HepG2 (cell line): ENCODE data around the gene MAPK11. TPM values are rescaled to one million over a fixed set of nuclear protein-coding genes. Genes with fewer than 3 reads are reported as not detected.

ENCODE experiments used
- ADNP ChIP-seq: sonication (generic); formaldehyde crosslinking; IDR thresholded peaks from 2 replicates; pipeline ENCODE4 v1.4.0; 2020; ENCODE audit warnings: missing genetic modification reagents
- KAT7 ChIP-seq: IDR thresholded peaks from 2 replicates; pipeline ENCODE4 v1.6.1; 2018; ENCODE audit warnings: borderline replicate concordance, missing compliant biosample characterization
- MBD4 ChIP-seq: IDR thresholded peaks from 2 replicates; pipeline ENCODE4 v1.6.1; 2012; ENCODE audit warnings: low read length, inconsistent platforms, borderline replicate concordance
- MIER2 ChIP-seq: IDR thresholded peaks from 2 replicates; pipeline ENCODE4 v1.6.1; 2016; ENCODE audit warnings: missing biosample characterization, missing genetic modification reagents
- NR2F1 ChIP-seq, 2 experiments: fragments of 450-650 bp in 1 of 2; formaldehyde crosslinking in 1 of 2; IDR thresholded peaks; 2 replicates each; pipeline versions ENCODE4 v1.5.0 to v1.6.1; 2016 to 2020; ENCODE audit warnings: mild to moderate bottlenecking in 1 of 2, missing compliant biosample characterization in 1 of 2, missing genetic modification reagents in 1 of 2, moderate library complexity in 1 of 2
- NRL ChIP-seq: sonication (generic); formaldehyde crosslinking; IDR thresholded peaks from 2 replicates; pipeline ENCODE4 v1.5.0; 2020; ENCODE audit warnings: missing genetic modification reagents, mild to moderate bottlenecking, moderate library complexity, borderline replicate concordance
- ONECUT2 ChIP-seq: sonication (generic); formaldehyde crosslinking; IDR thresholded peaks from 2 replicates; pipeline ENCODE4 v1.4.0; 2020; ENCODE audit warnings: missing genetic modification reagents
- PHF21A ChIP-seq: sonication (generic); formaldehyde crosslinking; IDR thresholded peaks from 2 replicates; pipeline ENCODE4 v1.5.0; 2020; ENCODE audit warnings: mild to moderate bottlenecking, missing genetic modification reagents
- SATB2 ChIP-seq: sonication (generic); formaldehyde crosslinking; IDR thresholded peaks from 2 replicates; pipeline ENCODE4 v1.5.0; 2020; ENCODE audit warnings: missing genetic modification reagents
- SETDB1 ChIP-seq: sonication (generic); formaldehyde crosslinking; IDR thresholded peaks from 2 replicates; pipeline ENCODE4 v1.5.1; 2020; ENCODE audit warnings: missing genetic modification reagents, mild to moderate bottlenecking, borderline replicate concordance
- ZNF644 ChIP-seq: IDR thresholded peaks from 2 replicates; pipeline ENCODE4 v1.6.1; 2016; ENCODE audit warnings: low read depth
- ZNF878 ChIP-seq: sonication (generic); formaldehyde crosslinking; IDR thresholded peaks from 2 replicates; pipeline ENCODE4 v1.8.1; 2023; ENCODE audit warnings: mild to moderate bottlenecking, missing genetic modification reagents, moderate library complexity
- ZSCAN30 ChIP-seq: sonication (generic); formaldehyde crosslinking; IDR thresholded peaks from 2 replicates; pipeline ENCODE4 v1.5.0; 2020; ENCODE audit warnings: mild to moderate bottlenecking, missing genetic modification reagents
- polyA plus RNA-seq, 8 experiments: library from polyadenylated mRNA; depleted of rRNA in 3 of 8; stranded (reverse) in 7 of 8; unstranded in 1 of 8; fragments of >200 nt; fragmentation: Illumina TruSeq in 4 of 8; extraction: Trizol in 4 of 8; gene quantifications; 2 replicates each; pipeline versions ENCODE4 v1.2.1 to v1.2.3, GENCODE V29; 2011 to 2016; ENCODE audit warnings: low read depth in 4 of 8, missing spikeins in 1 of 8, mixed read lengths in 1 of 8; ENCODE audit not compliant: insufficient read depth in 1 of 8
- total RNA-seq, 5 experiments: library from RNA; depleted of rRNA; stranded (reverse); fragments of >200 nt; fragmentation: Illumina TruSeq; extraction: Trizol; gene quantifications; 2 replicates each; pipeline ENCODE4 v1.2.3, GENCODE V29; 2016; ENCODE audit warnings: low read depth in 1 of 5
- TF ChIP-seq, protein P1 (sequence below): conservative IDR thresholded peaks from 2 replicates; pipeline ENCODE4 v1.6.1; 2018; ENCODE audit warnings: missing genetic modification reagents
- TF ChIP-seq, protein P2 (sequence below): IDR thresholded peaks from 2 replicates; pipeline ENCODE4 v1.6.1; 2016
- TF ChIP-seq, protein P3 (sequence below): sonication (generic); formaldehyde crosslinking; IDR thresholded peaks from 2 replicates; pipeline ENCODE4 v1.4.0; 2020; ENCODE audit warnings: missing genetic modification reagents
- TF ChIP-seq, protein P4 (sequence below): IDR thresholded peaks from 2 replicates; pipeline ENCODE4 v1.4.0; 2020; ENCODE audit warnings: mild to moderate bottlenecking, missing genetic modification reagents

The MAPK11 gene
- total and polyA plus RNA-seq, 2 of the 13 experiments (the other 11 are each of a cell fraction or from before 2014, with no cell fraction given): 0.15 to 0.17 TPM

DNA sequence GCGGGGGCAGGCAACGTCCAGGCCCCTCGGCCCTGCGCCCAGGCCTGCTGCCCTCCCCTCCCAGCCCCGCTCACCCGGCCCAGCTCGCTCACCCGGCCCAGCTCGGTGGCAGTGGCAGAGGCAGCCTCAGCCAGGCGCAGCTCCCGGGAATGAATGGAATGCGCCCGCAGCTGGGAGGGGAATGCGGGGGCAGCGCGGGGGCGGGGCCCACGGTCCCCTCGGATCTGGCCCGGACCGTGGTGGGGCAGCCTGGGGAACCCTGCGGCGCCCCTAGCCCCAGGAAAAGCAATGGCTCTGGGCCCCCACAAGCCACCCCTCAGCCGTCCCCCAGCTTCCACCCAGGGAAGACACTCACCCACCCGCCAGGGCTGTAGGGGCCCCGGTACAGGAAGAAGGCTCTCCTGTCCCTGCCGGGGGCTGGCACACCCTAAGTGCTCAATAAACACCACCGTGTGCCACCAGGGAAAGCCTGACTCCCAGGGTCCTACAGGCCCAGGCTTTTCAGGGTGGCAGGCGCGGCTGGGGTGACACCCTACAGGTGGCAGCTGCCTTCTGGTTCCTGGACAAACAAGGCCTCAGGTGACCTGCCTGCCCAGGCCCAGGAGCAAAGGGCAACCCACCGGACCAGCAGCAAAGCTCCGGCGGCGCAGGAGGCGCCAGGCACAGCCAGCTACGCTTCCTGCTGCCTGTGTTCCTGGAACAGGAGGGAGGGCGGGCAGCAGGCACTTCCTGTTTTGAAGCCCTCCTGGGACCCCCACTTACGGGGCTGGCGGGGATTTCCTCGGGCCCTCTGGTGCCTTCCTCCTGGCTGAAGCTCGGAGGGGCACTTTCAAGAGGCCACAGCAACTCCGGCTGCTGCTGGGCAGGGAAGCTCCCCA, 23.5 kb upstream of the MAPK11 start (continued):
- TF ChIP-seq ADNP (CRISPR knock-in tag): no peak; the same call in 1 of the 2 replicates
- no peak for TF ChIP-seq SATB2
- TF ChIP-seq MIER2 (CRISPR knock-in tag): peak; percentile 55; the same call in 1 of the 2 replicates
- TF ChIP-seq, protein P1, sequence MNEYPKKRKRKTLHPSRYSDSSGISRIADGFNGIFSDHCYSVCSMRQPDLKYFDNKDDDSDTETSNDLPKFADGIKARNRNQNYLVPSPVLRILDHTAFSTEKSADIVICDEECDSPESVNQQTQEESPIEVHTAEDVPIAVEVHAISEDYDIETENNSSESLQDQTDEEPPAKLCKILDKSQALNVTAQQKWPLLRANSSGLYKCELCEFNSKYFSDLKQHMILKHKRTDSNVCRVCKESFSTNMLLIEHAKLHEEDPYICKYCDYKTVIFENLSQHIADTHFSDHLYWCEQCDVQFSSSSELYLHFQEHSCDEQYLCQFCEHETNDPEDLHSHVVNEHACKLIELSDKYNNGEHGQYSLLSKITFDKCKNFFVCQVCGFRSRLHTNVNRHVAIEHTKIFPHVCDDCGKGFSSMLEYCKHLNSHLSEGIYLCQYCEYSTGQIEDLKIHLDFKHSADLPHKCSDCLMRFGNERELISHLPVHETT: no peak; the same call in none of the 2 replicates
- no peak for TF ChIP-seq ZSCAN30 (CRISPR knock-in tag)
- TF ChIP-seq, protein P2, sequence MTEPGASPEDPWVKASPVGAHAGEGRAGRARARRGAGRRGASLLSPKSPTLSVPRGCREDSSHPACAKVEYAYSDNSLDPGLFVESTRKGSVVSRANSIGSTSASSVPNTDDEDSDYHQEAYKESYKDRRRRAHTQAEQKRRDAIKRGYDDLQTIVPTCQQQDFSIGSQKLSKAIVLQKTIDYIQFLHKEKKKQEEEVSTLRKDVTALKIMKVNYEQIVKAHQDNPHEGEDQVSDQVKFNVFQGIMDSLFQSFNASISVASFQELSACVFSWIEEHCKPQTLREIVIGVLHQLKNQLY (CRISPR knock-in tag): peak; percentile 42; the same call in 1 of the 2 replicates
- TF ChIP-seq KAT7: peak; percentile 84
- TF ChIP-seq SETDB1 (CRISPR knock-in tag): no peak
- TF ChIP-seq ZNF878: no peak
- TF ChIP-seq ZNF644 (CRISPR knock-in tag): no peak
- peak; percentile 71 to 79 for TF ChIP-seq NR2F1 (CRISPR knock-in tag; IDR thresholded peaks at IDR 0.05)
- TF ChIP-seq ONECUT2: 0 out of 2 replicates have a peak, but pooled peaks have one; percentile 12
- peak; percentile 49; the same call in 1 of the 2 replicates for TF ChIP-seq NRL
- TF ChIP-seq MBD4: no peak
- TF ChIP-seq, protein P3, sequence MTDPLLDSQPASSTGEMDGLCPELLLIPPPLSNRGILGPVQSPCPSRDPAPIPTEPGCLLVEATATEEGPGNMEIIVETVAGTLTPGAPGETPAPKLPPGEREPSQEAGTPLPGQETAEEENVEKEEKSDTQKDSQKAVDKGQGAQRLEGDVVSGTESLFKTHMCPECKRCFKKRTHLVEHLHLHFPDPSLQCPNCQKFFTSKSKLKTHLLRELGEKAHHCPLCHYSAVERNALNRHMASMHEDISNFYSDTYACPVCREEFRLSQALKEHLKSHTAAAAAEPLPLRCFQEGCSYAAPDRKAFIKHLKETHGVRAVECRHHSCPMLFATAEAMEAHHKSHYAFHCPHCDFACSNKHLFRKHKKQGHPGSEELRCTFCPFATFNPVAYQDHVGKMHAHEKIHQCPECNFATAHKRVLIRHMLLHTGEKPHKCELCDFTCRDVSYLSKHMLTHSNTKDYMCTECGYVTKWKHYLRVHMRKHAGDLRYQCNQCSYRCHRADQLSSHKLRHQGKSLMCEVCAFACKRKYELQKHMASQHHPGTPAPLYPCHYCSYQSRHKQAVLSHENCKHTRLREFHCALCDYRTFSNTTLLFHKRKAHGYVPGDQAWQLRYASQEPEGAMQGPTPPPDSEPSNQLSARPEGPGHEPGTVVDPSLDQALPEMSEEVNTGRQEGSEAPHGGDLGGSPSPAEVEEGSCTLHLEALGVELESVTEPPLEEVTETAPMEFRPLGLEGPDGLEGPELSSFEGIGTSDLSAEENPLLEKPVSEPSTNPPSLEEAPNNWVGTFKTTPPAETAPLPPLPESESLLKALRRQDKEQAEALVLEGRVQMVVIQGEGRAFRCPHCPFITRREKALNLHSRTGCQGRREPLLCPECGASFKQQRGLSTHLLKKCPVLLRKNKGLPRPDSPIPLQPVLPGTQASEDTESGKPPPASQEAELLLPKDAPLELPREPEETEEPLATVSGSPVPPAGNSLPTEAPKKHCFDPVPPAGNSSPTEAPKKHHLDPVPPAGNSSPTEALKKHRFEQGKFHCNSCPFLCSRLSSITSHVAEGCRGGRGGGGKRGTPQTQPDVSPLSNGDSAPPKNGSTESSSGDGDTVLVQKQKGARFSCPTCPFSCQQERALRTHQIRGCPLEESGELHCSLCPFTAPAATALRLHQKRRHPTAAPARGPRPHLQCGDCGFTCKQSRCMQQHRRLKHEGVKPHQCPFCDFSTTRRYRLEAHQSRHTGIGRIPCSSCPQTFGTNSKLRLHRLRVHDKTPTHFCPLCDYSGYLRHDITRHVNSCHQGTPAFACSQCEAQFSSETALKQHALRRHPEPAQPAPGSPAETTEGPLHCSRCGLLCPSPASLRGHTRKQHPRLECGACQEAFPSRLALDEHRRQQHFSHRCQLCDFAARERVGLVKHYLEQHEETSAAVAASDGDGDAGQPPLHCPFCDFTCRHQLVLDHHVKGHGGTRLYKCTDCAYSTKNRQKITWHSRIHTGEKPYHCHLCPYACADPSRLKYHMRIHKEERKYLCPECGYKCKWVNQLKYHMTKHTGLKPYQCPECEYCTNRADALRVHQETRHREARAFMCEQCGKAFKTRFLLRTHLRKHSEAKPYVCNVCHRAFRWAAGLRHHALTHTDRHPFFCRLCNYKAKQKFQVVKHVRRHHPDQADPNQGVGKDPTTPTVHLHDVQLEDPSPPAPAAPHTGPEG: 0 out of 2 replicates have a peak, but pooled peaks have one; percentile 44
- TF ChIP-seq PHF21A: peak; percentile 96; the same call in 1 of the 2 replicates
- TF ChIP-seq, protein P4, sequence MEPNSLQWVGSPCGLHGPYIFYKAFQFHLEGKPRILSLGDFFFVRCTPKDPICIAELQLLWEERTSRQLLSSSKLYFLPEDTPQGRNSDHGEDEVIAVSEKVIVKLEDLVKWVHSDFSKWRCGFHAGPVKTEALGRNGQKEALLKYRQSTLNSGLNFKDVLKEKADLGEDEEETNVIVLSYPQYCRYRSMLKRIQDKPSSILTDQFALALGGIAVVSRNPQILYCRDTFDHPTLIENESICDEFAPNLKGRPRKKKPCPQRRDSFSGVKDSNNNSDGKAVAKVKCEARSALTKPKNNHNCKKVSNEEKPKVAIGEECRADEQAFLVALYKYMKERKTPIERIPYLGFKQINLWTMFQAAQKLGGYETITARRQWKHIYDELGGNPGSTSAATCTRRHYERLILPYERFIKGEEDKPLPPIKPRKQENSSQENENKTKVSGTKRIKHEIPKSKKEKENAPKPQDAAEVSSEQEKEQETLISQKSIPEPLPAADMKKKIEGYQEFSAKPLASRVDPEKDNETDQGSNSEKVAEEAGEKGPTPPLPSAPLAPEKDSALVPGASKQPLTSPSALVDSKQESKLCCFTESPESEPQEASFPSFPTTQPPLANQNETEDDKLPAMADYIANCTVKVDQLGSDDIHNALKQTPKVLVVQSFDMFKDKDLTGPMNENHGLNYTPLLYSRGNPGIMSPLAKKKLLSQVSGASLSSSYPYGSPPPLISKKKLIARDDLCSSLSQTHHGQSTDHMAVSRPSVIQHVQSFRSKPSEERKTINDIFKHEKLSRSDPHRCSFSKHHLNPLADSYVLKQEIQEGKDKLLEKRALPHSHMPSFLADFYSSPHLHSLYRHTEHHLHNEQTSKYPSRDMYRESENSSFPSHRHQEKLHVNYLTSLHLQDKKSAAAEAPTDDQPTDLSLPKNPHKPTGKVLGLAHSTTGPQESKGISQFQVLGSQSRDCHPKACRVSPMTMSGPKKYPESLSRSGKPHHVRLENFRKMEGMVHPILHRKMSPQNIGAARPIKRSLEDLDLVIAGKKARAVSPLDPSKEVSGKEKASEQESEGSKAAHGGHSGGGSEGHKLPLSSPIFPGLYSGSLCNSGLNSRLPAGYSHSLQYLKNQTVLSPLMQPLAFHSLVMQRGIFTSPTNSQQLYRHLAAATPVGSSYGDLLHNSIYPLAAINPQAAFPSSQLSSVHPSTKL (CRISPR knock-in tag): peak; percentile 65; the same call in 1 of the 2 replicates
